ENCODE measurements around the gene INPP5A.
A peak's percentile ranks its signal among the peaks of the same experiment; 100 is the strongest.
"Not testable (repeated sequence)": the region's sequence is repeated elsewhere in the genome, so short reads cannot be mapped to it uniquely, and the experiment has no call there.

INPP5A gene

GRCh38 chr10:132738454-132739224 is 201.1 kb downstream of the INPP5A start:
- DNase-seq: no peak
- H3K27ac Mint-ChIP-seq: no peak overlapping the region
- H3K9me3 Mint-ChIP-seq: no peaks in the 10 kb centered on the region
- no peaks in the 10 kb centered on the region for H3K27me3 Mint-ChIP-seq
- peaks cover 0 to 2% of the 10 kb centered on the region in 2 donors for H3K4me1 Mint-ChIP-seq
- peaks cover 3 to 13% of the 10 kb centered on the region in 2 donors for H3K36me3 Mint-ChIP-seq
- no peak for ATAC-seq (replicated peaks)
- no peak overlapping the region for H3K4me3 Mint-ChIP-seq

- Mint-ChIP-seq H3K4me3 (no peak overlapping the region), H3K36me3 (peaks cover 3 to 11% of the 10 kb centered on the region in 2 donors), H3K27ac (no peak overlapping the region), H3K9me3 (no peaks in the 10 kb centered on the region), H3K4me1 (peaks cover 0 to 2% of the 10 kb centered on the region in 2 donors), H3K27me3 (no peaks in the 10 kb centered on the region)
- ATAC-seq (replicated peaks) (no peak), DNase-seq (no peak)
These were observed 201.6 kb downstream of the INPP5A start for GRCh38 chr10:132739225-132739613.

- peaks cover 0 to under 1% of the 10 kb centered on the region in 2 donors for H3K4me1 Mint-ChIP-seq
- H3K27ac Mint-ChIP-seq: no peak overlapping the region
- no peak for ATAC-seq (replicated peaks)
These were observed 203.0 kb downstream of the INPP5A start for GRCh38 chr10:132740588-132740987.

GRCh38 chr10:132742167-132742836 is 204.7 kb downstream of the INPP5A start:
- ATAC-seq (replicated peaks): no peak
- H3K4me1 Mint-ChIP-seq: no peaks in the 10 kb centered on the region
- H3K9me3 Mint-ChIP-seq: no peaks in the 10 kb centered on the region
- no peak overlapping the region for H3K27ac Mint-ChIP-seq
- H3K27me3 Mint-ChIP-seq: no peaks in the 10 kb centered on the region
- no peak for DNase-seq
- H3K36me3 Mint-ChIP-seq: peaks cover 3 to 8% of the 10 kb centered on the region in 2 donors
- H3K4me3 Mint-ChIP-seq: no peak overlapping the region

More at GRCh38 chr10:132740588-132740987, 203.0 kb downstream of the INPP5A start:
- H3K36me3 Mint-ChIP-seq: peaks cover 3 to 9% of the 10 kb centered on the region in 2 donors
- no peak overlapping the region for H3K4me3 Mint-ChIP-seq
- no peak for DNase-seq
- no peaks in the 10 kb centered on the region for H3K27me3 Mint-ChIP-seq
- H3K9me3 Mint-ChIP-seq: no peaks in the 10 kb centered on the region

- DNase-seq: no peak
- Mint-ChIP-seq H3K4me1 (no peaks in the 10 kb centered on the region), H3K27ac (no peak overlapping the region)
These were observed 205.2 kb downstream of the INPP5A start for GRCh38 chr10:132742837-132743194.

GRCh38 chr10:132743196-132743924 is 205.8 kb downstream of the INPP5A start:
- not testable (repeated sequence) for H3K9me3 Mint-ChIP-seq; H3K27me3 Mint-ChIP-seq; DNase-seq; H3K27ac Mint-ChIP-seq; ATAC-seq (replicated peaks); H3K4me1 Mint-ChIP-seq; H3K4me3 Mint-ChIP-seq
- H3K36me3 Mint-ChIP-seq: peaks cover 6 to 12% of the 10 kb centered on the region in 2 donors

More at GRCh38 chr10:132742837-132743194, 205.2 kb downstream of the INPP5A start:
- ATAC-seq (replicated peaks): no peak
- no peaks in the 10 kb centered on the region for H3K9me3 Mint-ChIP-seq
- no peak overlapping the region for H3K4me3 Mint-ChIP-seq
- no peaks in the 10 kb centered on the region for H3K27me3 Mint-ChIP-seq
- H3K36me3 Mint-ChIP-seq: peaks cover 3 to 8% of the 10 kb centered on the region in 2 donors

GRCh38 chr10:132743925-132744490 is 206.4 kb downstream of the INPP5A start:
- Mint-ChIP-seq H3K36me3 (peaks cover 7 to 13% of the 10 kb centered on the region in 2 donors), H3K27ac (no peak overlapping the region), H3K9me3 (no peaks in the 10 kb centered on the region), H3K4me1 (no peaks in the 10 kb centered on the region), H3K27me3 (no peaks in the 10 kb centered on the region), H3K4me3 (no peak overlapping the region)
- DNase-seq: no peak
- no peak for ATAC-seq (replicated peaks)

- no peak for ATAC-seq (replicated peaks)
- Mint-ChIP-seq H3K4me1 (no peaks in the 10 kb centered on the region), H3K4me3 (no peak overlapping the region), H3K9me3 (no peaks in the 10 kb centered on the region), H3K27ac (no peak overlapping the region), H3K27me3 (no peaks in the 10 kb centered on the region), H3K36me3 (peaks cover 9 to 17% of the 10 kb centered on the region in 2 donors)
- no peak for DNase-seq
These were observed 207.3 kb downstream of the INPP5A start for GRCh38 chr10:132744839-132745238.

- DNase-seq (no peak), ATAC-seq (replicated peaks) (no peak)
- H3K4me3 Mint-ChIP-seq: no peak overlapping the region
- no peaks in the 10 kb centered on the region for H3K9me3 Mint-ChIP-seq
- no peaks in the 10 kb centered on the region for H3K4me1 Mint-ChIP-seq
- H3K27me3 Mint-ChIP-seq: no peaks in the 10 kb centered on the region
- H3K27ac Mint-ChIP-seq: no peak overlapping the region
- H3K36me3 Mint-ChIP-seq: peaks cover 14 to 23% of the 10 kb centered on the region in 2 donors
These were observed 207.9 kb downstream of the INPP5A start for GRCh38 chr10:132745511-132745910.

GRCh38 chr10:132745971-132746370 is 208.4 kb downstream of the INPP5A start:
- Mint-ChIP-seq H3K9me3 (no peaks in the 10 kb centered on the region), H3K4me1 (no peaks in the 10 kb centered on the region), H3K27ac (no peak overlapping the region), H3K4me3 (no peak overlapping the region), H3K27me3 (no peaks in the 10 kb centered on the region), H3K36me3 (peaks cover 12 to 25% of the 10 kb centered on the region in 2 donors)
- ATAC-seq (replicated peaks) (no peak), DNase-seq (no peak)

GRCh38 chr10:132746386-132746785 is 208.8 kb downstream of the INPP5A start:
- peaks cover 16 to 29% of the 10 kb centered on the region in 2 donors for H3K36me3 Mint-ChIP-seq
- H3K27ac Mint-ChIP-seq: no peak overlapping the region

GRCh38 chr10:132746801-132747625 is 209.4 kb downstream of the INPP5A start:
- H3K4me1 Mint-ChIP-seq: no peaks in the 10 kb centered on the region
- no peak for ATAC-seq (replicated peaks)

More at GRCh38 chr10:132746386-132746785, 208.8 kb downstream of the INPP5A start:
- DNase-seq (no peak), ATAC-seq (replicated peaks) (no peak)
- no peaks in the 10 kb centered on the region for H3K27me3 Mint-ChIP-seq
- H3K4me3 Mint-ChIP-seq: no peak overlapping the region
- H3K4me1 Mint-ChIP-seq: no peaks in the 10 kb centered on the region
- no peaks in the 10 kb centered on the region for H3K9me3 Mint-ChIP-seq

GRCh38 chr10:132748135-132748534 is 210.5 kb downstream of the INPP5A start:
- Mint-ChIP-seq H3K4me3 (no peak overlapping the region), H3K27ac (peak overlapping the region; percentile 71), H3K36me3 (peaks cover 22 to 36% of the 10 kb centered on the region in 2 donors), H3K9me3 (no peaks in the 10 kb centered on the region), H3K27me3 (no peaks in the 10 kb centered on the region), H3K4me1 (no peaks in the 10 kb centered on the region)
- DNase-seq: no peak
- no peak for ATAC-seq (replicated peaks)

More at GRCh38 chr10:132746801-132747625, 209.4 kb downstream of the INPP5A start:
- Mint-ChIP-seq H3K9me3 (no peaks in the 10 kb centered on the region), H3K36me3 (peaks cover 17 to 30% of the 10 kb centered on the region in 2 donors), H3K27me3 (no peaks in the 10 kb centered on the region), H3K4me3 (no peak overlapping the region), H3K27ac (no peak overlapping the region)
- DNase-seq: no peak
